22Rv1 (cell line): ENCODE measurements around the gene PCDH15.
"Not testable (repeated sequence)": the region's sequence is repeated elsewhere in the genome, so short reads cannot be mapped to it uniquely, and the experiment has no call there.

Experiments used
- H3K27ac ChIP-seq: fragments of 450-650 bp; 2 replicates; pipeline ENCODE4 v1.5.1; 2017
- CTCF ChIP-seq: fragments of 450-650 bp; IDR thresholded peaks from 2 replicates; pipeline ENCODE4 v1.5.1; 2017; ENCODE audit warnings: mild to moderate bottlenecking
- ZFX ChIP-seq: fragments of 450-650 bp; IDR thresholded peaks from 2 replicates; pipeline ENCODE4 v1.6.1; 2017; ENCODE audit warnings: antibody characterized with exemption, borderline replicate concordance

The PCDH15 gene

GRCh38 chr10:53952698-53953630, 848.1 kb downstream of the PCDH15 start:
- TF ChIP-seq CTCF (no peak), ZFX (no peak)
- no peak overlapping the region for H3K27ac ChIP-seq

GRCh38 chr10:53939654-53940053, 861.4 kb downstream of the PCDH15 start:
- no peak overlapping the region for H3K27ac ChIP-seq
- no peak for TF ChIP-seq CTCF
- TF ChIP-seq ZFX: no peak

GRCh38 chr10:53930648-53931047, 870.4 kb downstream of the PCDH15 start:
- no peak overlapping the region for H3K27ac ChIP-seq
- TF ChIP-seq ZFX (no peak), CTCF (no peak)

GRCh38 chr10:53924051-53924700, 876.9 kb downstream of the PCDH15 start:
- not testable (repeated sequence) for H3K27ac ChIP-seq

GRCh38 chr10:53918755-53919154, 882.3 kb downstream of the PCDH15 start:
- no peak for TF ChIP-seq ZFX
- 0 out of 2 replicates have a peak, but pooled peaks have one; percentile 6 for TF ChIP-seq CTCF
- H3K27ac ChIP-seq: no peak overlapping the region

- H3K27ac ChIP-seq: no peak overlapping the region
Measured at GRCh38 chr10:53909791-53910190, 891.2 kb downstream of the PCDH15 start.

More at GRCh38 chr10:53909791-53910190, 891.2 kb downstream of the PCDH15 start:
- TF ChIP-seq ZFX: no peak
- no peak for TF ChIP-seq CTCF
